GM18870 (cell line): ENCODE data around the gene DCTN4.

Experiments
- ATAC-seq: cut with Tn5 transposase; IDR thresholded peaks from one replicate; pipeline ENCODE4 v1.9.1; 2021; ENCODE audit warnings: moderate library complexity; ENCODE audit not compliant: unreplicated experiment

The DCTN4 gene

DNA sequence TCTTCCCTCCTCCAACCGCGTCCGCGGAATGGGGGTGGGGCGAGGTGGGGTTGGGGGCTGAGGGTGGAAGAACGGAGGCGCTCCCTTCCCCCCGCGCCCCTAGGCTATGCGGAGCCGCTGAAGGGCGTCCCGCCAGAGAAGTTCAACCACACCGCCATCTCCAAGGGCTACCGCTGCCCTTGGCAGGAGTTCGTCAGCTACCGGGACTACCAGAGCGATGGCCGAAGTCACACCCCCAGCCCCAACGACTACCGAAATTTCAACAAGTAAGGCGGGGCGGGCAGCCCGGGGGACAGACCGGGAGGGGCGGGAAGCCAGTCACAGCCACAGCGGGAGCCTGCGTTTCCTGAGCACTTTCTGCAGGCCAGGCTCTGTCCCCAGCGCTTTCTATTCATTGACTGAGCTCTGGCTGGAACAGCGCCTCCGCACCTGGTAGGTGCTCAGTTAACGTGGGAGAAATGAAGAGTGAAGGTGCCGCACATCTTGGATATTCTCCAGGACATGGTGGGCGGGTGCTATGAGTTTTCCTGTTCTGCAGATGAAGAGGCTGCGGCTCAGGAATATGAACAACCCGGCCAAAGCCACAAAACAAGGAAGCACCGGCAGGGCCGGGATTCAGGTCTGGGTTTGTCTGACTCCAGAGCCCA lies 86.5 kb downstream of the DCTN4 start:
- no peak for ATAC-seq

GRCh38 chr5:150671509-150672236 lies 87.1 kb downstream of the DCTN4 start:
- no peak for ATAC-seq

GRCh38 chr5:150670948-150671310 lies 87.9 kb downstream of the DCTN4 start:
- ATAC-seq: no peak

GRCh38 chr5:150670275-150670947 lies 88.4 kb downstream of the DCTN4 start:
- ATAC-seq: no peak

- ATAC-seq: no peak
Measured at GRCh38 chr5:150665044-150665443, 93.8 kb downstream of the DCTN4 start.

- no peak for ATAC-seq
Measured at GRCh38 chr5:150663936-150664335, 94.9 kb downstream of the DCTN4 start.

GRCh38 chr5:150662731-150663516 lies 95.9 kb downstream of the DCTN4 start:
- no peak for ATAC-seq

- no peak for ATAC-seq
Measured at GRCh38 chr5:150661821-150662596, 96.8 kb downstream of the DCTN4 start.

DNA sequence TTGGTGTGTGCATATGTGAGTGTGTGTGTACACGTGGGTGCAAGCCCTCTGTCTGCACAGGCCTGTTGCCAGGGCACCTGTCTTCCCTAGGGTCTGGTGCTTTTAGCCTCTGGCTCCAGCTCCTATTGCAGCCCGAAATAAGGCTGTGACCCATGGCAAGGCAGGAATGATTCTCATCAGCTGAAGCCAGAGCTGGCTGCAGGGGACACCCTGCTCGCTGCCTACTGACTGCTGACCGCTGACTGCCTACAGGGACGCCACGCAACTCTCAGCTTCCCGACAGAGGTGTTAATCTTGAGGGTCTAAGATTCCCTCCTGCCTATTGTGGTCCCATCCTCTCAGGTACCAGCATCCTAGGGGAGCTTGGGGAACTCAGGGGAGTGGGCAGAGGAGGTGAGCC lies 97.7 kb downstream of the DCTN4 start, which contains the start of gene MYOZ3:
MYOZ3 (plus strand) TSS at position 166 of the 400 bp plus-strand sequence. CDS start 1,691 bp downstream, outside the sequence.
- ATAC-seq: no peak

DNA sequence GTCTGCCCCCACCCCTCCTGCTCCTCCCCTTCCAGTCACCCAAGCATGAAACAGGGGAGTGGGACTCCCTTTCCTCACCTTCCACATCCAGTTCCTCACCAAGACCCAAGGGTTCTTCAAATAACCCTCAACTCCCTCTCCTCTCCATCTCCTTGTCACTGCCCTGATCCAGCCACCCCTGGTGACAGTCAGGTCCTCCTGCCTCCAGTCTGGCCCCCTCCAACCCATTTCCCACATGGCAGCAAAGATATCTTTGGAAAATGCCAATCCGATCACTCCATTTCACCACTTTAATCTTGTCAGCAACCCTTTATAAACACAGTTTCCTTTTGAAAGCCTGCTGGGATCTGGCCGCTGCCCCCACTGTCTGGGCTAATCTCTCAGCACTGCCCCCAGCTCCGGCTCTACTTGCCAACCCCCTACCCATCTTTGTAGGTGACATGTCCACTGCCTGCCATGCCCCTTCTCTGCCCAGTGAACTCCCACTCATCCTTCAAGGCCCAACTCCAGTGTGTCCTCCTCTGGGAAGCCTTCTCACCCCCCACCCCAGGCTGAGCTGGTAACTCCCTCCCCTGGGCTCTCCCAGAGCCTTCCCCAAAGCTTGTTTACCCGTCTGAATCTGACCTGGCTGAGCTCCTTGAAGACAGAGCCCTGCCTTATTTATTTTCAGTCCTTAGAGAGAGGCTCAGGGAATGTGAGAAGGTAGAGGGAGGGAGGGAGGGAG lies 98.5 kb downstream of the DCTN4 start:
- no peak for ATAC-seq

- no peak for ATAC-seq
Measured at GRCh38 chr5:150659360-150660107, 99.3 kb downstream of the DCTN4 start.

- ATAC-seq: no peak
Measured at GRCh38 chr5:150658699-150659265, 100.0 kb downstream of the DCTN4 start.
